ENCODE data around the gene F2RL3.
"Not testable (repeated sequence)": the region's sequence is repeated elsewhere in the genome, so short reads cannot be mapped to it uniquely, and the experiment has no call there.

Gene F2RL3

DNA sequence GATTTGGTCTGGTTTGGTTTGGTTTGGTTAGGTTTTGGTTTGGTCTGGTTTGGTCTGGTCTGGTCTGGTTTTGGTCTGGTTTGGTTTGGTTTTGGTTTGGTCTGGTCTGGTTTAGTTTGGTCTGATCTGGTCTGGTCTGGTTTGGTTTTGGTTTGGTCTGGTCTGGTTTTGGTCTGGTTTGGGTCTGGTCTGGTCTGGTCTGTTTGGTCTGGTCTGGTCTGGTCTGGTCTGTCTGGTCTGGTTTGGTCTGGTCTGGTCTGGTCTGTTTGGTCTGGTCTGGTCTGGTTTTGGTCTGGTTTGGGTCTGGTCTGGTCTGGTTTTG, 13.9 kb upstream of the F2RL3 start:
- DNase-seq (ENCODE audit: low read depth), result not testable (repeated sequence)

- no peak for DNase-seq (ENCODE audit: low read depth)
These were observed 12.9 kb upstream of the F2RL3 start for GRCh38 chr19:16875584-16876555.

GRCh38 chr19:16876904-16877361, 11.9 kb upstream of the F2RL3 start:
- no peak for DNase-seq (ENCODE audit: low read depth)

- no peak for DNase-seq (ENCODE audit: low read depth)
These were observed 11.2 kb upstream of the F2RL3 start for GRCh38 chr19:16877581-16877980.

DNA sequence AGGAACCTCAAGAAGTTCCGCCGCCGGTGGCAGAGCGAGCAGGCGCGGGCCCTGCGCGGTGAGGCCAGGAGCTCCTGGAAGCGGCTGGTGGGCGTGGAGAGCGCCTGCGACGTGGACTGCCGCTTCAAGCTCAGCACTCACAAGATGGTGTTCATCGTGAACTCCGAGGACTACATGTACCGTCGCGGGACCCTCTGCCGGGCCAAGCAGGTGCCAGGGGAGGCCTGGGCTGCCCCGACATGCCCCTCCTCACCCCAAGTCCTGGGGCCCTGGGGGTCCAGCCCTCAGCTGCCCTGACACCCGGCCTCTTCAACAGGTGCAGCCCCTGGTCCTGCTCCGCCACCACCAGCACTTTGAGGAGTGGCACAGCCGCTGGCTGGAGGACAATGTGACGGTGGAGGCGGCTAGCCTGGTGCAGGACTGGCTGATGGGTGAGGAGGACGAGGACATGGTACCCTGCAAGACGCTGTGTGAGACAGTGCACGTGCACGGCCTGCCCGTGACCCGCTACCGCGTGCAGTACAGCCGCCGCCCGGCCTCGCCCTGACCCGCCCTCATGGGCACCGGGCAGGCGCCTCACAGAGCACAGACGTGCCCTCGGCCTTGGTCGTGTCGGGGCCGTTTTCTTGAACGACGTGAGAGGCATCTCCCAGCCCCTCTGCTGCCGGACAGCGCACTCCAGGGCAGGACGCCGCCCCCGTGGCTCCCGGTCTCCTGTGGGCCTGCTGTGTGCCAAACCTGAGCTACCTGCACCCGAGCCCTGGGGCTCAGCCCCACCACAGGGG, 10.4 kb upstream of the F2RL3 start:
- no peak for DNase-seq (ENCODE audit: low read depth)

GRCh38 chr19:16880884-16881554, 7.8 kb upstream of the F2RL3 start:
- DNase-seq (ENCODE audit: low read depth), result no peak

- DNase-seq (ENCODE audit: low read depth), result no peak
These were observed 6.7 kb upstream of the F2RL3 start for GRCh38 chr19:16882146-16882545.

DNA sequence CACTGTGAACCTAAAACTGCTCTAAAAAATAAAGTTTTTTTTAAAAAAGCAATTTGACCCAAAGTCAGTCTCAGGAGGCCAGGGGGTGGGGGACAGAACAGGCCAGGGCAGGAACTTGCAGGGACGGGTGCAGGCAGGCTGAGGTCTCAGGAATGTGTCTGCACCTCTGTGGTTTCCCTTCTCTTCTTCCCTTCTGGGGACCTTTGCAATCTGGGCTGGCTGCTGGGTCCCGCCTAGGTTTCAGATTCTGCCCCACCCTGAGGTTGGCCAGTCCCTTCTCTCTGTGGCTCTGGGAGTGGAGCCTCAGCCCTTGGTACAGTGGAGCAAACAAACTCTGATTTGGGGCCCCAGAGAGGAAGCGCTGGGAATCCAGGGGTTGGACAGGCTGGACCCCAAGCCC, 5.3 kb upstream of the F2RL3 start:
- no peak for DNase-seq (ENCODE audit: low read depth)

- DNase-seq (ENCODE audit: low read depth), result no peak
These were observed 3.6 kb upstream of the F2RL3 start for GRCh38 chr19:16885166-16885565.

- no peak for DNase-seq (ENCODE audit: low read depth)
These were observed 2.4 kb upstream of the F2RL3 start for GRCh38 chr19:16886305-16886880.

- DNase-seq (ENCODE audit: low read depth), result no peak
These were observed 1.2 kb upstream of the F2RL3 start for GRCh38 chr19:16887353-16888265.

- no peak for DNase-seq (ENCODE audit: low read depth)
These were observed 625 bp downstream of the F2RL3 start for GRCh38 chr19:16889366-16889882.

- DNase-seq (ENCODE audit: low read depth), result no peak
These were observed 1.2 kb downstream of the F2RL3 start for GRCh38 chr19:16889883-16890460.

GRCh38 chr19:16890461-16891184, 1.8 kb downstream of the F2RL3 start:
- no peak for DNase-seq (ENCODE audit: low read depth)

- DNase-seq (ENCODE audit: low read depth), result no peak
These were observed 3.0 kb downstream of the F2RL3 start for GRCh38 chr19:16891696-16892382.

DNA sequence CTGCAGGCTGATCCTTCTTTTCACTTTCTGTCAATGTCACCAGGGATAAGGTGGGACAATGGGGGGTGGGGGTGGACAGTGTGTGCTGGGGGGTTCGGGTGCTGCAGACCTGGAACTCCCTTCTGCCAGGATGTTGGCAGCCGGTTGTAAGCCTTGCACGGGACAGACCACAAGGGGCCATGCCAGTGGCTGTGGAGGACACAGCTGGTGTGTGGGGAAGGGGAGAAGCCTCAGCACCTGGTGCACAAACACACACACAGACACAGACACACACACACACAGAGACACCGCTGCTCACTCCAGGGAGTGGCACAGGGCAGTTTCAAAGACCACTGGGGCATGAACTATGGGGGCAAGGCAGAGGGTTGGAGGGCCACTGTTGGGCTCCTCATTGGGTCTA, 3.6 kb downstream of the F2RL3 start:
- DNase-seq (ENCODE audit: low read depth), result no peak

DNA sequence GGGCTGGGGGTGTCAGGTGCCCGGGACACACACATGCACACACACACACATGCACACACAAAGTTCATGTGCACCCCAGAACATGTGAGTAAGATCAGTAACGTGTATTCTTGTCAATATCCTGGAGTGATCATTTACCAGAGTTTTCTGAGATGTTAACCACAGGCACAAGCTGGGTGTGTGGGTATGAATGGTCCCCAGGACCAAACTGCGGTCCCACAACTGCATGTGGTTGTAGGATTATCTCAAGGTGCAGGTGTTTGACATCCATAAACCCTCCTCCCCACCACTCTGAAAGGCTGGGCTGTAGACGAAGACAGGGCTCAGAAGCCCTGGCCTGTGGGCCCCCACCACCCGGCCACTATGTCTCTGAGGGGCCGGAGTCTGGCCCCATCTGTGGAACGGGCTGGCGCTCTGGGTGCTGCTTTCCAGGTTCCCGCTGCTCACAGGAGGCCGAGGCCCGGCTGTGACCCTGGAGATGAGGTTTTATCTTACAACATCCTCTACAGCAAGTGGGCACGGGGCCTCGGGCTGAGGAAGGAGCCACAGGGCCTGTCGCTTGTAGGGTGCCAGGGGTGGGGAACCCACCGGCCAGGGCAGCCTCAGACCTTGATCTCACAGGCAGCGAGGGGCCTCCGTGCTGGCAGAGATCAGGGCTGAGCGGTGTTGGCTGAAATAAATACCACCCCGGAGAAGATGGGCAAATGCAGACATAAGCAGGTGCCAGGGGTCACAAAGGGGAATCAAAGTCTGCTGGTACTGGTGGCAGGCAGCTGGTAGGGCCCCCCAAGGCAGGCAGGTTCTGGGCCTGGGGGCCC, 4.3 kb downstream of the F2RL3 start:
- DNase-seq (ENCODE audit: low read depth), result no peak

DNA sequence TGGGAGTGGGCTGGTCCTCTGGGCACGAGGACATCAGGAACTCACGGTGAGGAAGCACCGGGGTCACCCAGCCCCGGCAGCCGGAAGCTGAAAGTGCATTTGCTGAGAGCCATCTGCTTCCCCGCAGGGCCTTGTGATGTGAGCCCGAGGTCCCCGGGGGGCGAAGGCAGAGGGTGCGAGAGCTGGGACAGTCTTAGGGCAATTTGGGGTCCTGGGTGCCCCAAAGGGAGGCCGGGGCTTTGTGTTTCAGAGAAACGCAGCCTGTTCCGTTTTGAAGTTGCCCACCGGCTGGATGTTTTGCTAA, 4.8 kb downstream of the F2RL3 start:
- DNase-seq (ENCODE audit: low read depth), result no peak

GRCh38 chr19:16894080-16894479, 5.3 kb downstream of the F2RL3 start:
- no peak for DNase-seq (ENCODE audit: low read depth)

Measured in activated T-helper 1 cell treated with Interleukin-2 at 50 U/mL for 16 hours (primary cell).